Stimulated activated CD4-positive, alpha-beta T cell treated with anti-CD3 and anti-CD28 coated beads, Interleukin-12 subunit alpha, Interleukin-12 subunit beta, amount 100 ng/mL, for 48 hours (primary cell): ENCODE data around the gene ZSCAN26.
"Not testable (repeated sequence)": the region's sequence is repeated elsewhere in the genome, so short reads cannot be mapped to it uniquely, and the experiment has no call there.

ENCODE experiments used
- DNase-seq, 3 donors: peaks; one replicate each; pipeline ENCODE4 v3.0.0-alpha.2; 2020; ENCODE audit warnings: low read depth in 2 of 3, low spot score in 1 of 3

ZSCAN26 gene

DNA sequence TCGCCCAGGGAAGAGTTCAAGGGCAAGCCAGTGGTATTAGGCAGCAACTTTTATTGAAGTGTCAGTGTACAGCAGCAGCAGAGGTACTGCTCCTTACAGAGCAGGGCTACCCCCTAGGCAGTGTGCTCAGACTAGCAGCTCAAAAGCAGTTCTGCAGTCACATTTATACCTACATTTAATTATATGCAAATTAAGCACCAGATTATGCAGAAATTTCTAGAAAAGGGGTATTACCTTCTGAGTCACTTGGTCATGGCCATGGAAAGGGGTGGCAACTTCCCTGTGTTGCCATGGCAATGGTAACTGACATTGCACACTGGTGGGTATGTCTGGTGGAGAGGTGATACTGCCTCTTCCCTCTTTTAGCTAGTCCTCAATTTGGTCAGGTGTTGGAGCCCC, 12.8 kb upstream of the ZSCAN26 start:
- no peak for DNase-seq

DNA sequence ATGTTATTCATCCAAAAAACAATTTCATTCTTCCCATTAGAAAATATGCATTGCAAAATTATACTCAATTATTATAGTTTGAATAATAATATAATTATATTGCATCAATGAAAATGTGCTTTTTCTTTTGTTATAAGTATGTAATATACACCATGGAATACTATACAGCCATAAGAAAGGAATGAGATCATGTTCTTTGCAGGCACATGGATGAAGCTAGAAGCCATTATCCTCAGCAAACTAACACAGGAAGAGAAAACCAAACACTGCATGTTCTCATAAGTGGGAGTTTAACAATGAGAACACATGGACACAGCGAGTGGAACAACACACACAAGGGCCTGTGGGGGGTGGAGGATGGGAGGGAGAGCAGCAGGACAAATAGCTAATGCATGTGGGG, 9.9 kb upstream of the ZSCAN26 start:
- no peak for DNase-seq

DNA sequence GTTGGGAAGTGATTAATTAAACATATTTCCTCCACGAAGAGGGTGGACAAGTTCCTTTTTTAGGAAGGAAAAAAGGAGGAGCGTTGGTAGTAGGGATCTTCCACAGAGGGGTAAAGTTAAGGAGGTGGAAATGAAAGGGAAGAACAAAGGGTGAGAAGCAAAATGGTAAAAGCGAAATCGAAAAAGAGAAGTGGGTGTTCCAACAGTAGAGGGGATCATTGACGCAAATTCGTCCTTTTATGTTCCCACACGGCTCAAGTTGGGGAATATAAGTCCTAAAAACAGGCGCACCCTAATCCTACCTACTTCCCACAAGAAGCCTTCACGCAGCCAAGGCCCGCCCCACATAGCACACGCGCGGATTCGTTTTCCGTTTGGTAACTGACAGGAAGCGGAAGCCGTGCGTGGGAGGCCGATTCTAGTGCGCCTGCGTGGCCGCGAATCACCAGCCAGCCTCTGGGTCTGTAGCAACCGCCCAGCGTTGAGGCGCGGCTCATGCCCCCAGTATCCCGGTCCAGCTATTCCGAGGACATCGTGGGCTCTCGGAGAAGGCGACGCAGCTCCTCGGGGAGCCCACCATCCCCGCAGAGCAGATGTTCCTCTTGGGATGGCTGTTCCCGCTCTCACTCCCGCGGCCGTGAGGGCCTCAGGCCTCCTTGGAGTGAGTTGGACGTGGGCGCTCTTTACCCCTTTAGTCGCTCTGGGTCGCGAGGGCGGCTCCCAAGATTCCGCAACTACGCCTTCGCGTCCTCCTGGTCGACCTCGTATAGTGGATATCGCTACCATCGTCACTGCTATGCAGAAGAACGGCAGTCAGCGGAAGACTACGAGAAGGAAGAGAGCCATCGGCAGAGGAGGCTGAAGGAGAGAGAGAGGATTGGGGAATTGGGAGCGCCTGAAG, 7.8 kb upstream of the ZSCAN26 start, which contains the start of gene NKAPL:
NKAPL (plus strand) TSS at position 421 of the 901 bp plus-strand sequence; CDS start at position 496, 75 bp downstream.
- DNase-seq: peak; percentile 42 to 62 (median 48)

DNA sequence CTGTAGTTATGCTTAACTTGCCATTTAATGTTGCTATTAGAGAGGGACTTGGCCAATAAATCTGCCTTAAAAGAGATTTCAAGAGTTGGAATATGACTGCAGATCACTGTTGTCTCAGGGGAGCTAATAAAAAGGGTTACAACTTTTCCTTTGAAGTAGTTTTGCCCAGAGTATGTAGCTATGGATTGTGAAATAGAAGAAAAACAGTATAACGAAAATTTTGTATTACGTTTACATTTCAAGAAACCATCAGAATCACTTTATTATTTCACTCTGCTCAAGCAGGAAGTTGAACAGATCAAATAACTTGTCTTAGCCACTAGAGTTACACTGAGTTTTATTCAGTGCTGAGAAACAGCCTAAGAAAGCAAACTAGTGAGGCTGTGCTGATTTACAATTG, 3.0 kb upstream of the ZSCAN26 start:
- no peak for DNase-seq

DNA sequence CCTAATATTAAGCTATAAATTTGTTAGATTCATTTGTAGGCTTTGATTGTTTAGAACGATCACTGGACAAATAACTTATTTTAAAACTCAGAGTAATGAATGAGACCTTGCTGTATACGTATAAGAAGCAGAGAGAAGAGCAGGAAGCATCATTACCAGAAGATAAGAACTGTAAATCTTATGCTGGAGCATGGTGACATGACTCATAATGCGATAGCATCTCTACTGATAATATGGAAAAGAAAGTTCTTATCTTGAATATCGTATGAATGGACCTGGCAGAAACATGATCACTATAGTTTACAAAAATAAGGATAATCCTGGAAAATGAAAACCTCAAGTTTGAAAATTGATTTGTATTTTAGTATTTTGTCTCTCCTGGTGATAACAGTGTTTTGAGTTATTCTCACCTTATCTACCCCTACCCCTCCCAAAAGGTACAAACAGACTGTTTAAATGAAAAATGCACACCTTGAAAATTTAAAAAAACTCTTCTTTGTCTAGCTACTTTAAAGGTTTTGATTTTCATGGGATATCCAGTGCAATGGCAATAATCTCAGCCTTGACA, 2.0 kb upstream of the ZSCAN26 start:
- DNase-seq: no peak

DNA sequence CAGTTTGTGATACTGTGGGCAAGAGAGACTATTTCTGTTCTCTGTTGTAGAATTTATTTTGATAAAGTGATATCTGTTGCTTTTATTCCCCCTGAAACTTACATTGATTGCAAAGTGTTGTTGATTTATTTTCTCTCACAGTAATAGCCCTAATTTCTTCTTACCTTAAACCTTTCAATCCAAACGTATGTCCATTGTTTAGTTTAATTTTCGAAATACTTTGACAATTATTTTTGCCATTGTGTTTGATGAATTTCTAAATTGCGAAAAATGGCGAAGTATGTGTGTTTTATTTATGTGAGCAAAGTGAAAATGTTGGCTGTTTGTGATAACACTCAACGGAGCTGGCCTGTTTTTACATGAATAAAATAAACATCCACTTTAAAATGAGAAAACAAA, 381 bp upstream of the ZSCAN26 start:
- no peak for DNase-seq

DNA sequence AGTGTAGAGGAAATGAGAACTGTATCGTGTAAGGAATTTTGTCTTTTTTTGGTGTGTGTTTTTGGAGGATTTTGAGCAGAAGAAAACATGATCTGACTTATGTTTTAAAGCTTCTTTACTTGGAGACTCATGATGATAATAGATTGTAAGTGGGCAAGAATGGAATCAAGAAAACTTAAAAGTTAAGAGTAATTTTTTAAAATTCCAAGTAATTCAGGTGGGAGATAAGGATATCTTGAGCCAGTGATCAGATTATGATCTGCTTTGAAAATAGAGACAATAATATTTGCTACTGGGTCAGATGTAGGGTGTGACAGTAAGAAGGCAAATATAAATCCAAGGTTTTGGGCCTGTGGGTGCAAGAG, 734 bp downstream of the ZSCAN26 start:
- no peak for DNase-seq

DNA sequence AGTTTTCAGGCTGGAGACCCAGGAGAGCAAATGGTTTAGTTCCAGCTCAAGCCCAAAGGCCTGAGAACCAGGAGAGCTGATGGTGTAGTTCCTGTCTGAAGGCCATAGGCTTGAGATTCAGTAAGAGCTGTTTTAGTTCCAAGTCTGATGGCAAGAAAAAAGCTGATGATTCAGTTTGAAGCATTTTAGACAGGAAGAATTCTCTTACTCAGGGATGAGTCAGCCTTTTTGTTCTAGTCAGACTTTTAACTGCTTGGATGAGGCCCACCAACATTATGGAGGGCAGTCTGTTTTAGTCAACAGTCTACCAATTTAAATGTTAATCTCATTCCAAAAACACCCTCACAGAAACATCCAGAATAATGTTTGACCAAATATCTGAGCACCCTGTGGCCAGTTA, 2.5 kb downstream of the ZSCAN26 start:
- no peak for DNase-seq

DNA sequence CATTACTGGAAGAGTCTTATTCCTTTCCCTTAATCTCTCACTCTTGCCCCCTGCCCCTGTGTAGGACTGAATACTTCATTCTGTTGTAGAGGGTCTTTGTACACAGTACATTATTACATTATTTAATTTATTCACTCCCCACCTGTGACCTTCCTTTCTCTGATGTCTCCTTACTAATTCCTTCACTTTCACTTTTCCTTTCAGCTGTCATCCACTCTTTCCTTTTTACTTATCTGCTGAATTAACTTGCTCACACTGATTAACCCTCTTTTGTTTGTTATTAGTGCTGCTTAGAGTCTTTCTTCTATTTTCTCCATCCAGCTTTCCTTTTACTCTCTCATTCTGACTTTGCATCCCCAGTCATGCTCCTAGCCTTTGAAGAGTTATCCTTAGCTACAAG, 7.9 kb downstream of the ZSCAN26 start:
- DNase-seq: no peak

DNA sequence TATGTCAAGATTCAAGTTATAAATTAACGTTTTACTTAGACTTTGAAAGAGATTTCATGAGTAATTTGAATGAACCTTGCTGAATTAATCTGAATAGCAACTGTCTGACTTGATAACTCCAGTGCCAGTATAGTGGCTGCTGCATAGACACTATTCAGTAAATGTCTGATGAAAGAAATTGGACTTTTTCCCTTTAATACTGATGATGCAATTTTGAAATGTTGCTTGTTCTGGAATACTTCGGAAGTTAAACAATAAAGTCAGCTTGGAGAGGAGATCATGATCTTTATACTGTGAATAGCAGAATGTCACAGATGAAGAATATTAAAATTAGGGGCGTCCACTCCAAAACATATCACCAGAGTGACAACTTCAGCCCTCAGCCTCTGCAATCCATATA, 10.8 kb downstream of the ZSCAN26 start:
- DNase-seq: no peak

DNA sequence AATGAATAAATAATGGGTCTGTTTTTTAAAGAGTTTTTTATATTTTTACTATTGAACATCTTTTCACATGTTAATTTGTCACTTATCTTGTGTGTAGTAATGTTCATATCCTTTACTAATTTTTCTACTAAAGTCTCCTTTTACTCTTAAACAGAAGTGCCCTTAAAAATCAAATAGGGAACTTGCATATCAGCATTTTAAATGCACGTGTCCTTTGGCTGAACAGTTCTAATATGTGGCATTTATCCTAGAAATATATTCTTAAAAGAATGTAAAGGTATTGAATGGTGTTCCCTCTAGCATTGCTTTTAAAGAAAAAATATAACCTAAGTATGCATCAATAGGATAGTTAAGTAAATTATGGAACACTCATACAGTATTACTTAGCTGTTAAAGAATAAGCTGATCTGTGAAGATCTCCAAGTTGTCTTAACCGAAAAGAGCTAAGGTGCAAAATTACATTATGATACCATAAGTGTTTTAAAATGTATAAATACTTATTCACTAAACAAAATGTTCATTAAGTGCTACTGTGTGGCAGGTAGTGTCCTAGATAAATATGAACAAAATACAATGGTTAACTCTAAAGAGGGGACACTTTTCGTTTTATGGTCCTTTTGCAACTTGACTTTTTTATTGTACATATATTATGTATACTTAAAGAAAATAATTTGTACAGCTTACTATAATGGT, 13.8 kb downstream of the ZSCAN26 start:
- no peak for DNase-seq

DNA sequence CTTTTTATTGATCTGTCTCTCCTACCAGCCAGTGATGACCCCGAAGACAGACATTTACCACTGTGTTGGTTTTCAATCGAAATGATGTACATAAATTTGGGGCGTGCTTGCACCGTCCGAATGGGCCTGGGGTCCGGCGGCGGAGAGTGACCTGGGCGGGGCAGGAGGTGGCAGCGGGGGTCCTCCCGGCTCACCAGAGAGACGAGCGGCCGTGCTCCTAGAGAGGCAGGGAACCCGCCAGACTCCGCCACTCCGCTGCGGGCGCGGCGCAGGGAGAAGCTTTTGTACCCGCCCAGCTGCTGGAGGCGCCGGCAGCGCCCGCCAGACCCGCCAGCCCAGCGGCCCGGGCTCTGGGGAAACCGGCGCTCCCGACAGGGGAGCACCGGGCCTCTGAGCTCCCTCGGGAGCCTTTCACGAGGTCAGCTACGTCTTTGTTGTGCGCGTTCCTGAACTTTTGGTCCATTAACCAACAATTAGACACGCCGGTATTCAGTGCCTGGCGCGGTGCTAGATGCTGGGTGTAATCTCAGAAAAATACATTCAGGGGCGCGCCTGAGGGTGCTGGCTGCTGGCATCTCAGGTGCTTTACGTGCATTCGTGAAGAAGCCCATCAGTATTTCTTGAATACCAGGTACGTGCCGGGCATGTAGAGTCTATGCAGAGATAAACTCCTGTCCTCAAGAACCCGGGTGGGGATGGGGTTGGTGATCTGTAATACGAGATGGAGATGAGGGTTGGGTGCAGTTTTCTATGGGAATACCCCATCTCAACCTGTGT, 14.5 kb downstream of the ZSCAN26 start, which contains the start of gene PGBD1:
PGBD1 (plus strand) TSS at position 285 of the 777 bp plus-strand sequence. CDS start 2,242 bp downstream, outside the sequence.
- DNase-seq: peak in 2 of 3 donors; percentile 32 to 54

DNA sequence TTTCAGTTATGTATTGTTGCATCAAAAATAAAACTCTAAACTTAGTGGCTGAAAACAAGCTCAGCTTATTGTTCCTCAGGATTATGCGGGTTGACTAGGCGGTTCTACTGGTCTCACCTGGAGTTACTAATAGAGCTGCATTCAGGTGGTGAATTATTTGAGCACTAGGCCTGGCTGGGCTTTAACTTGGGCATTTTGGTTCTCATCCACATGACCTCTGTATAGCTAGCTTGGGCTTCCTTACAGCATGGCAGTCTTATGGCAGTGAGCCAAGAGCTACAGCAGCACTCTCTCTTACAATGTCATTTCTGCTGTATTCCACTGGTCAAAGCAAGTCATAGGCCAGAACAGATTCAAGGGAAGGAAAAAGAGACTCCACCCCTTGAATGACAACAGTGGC, 16.0 kb downstream of the ZSCAN26 start:
- no peak for DNase-seq

DNA sequence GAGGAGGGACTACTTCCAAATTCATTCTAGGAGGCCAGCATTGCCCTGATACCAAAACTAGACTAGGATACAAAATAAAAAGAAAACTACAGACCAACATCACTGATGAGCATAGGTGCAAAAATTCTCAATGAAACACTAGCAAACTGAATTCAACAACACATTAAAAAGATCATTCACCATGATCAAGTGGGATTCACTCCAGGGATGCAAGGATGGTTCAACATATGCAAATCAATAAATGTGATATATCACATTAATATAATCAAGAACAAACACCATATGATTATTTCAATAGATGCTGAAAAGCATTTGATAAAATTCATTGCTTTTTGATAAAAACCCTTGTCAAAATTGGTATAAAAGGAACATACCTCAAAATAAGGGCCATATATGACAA, 24.6 kb downstream of the ZSCAN26 start:
- DNase-seq: no peak

DNA sequence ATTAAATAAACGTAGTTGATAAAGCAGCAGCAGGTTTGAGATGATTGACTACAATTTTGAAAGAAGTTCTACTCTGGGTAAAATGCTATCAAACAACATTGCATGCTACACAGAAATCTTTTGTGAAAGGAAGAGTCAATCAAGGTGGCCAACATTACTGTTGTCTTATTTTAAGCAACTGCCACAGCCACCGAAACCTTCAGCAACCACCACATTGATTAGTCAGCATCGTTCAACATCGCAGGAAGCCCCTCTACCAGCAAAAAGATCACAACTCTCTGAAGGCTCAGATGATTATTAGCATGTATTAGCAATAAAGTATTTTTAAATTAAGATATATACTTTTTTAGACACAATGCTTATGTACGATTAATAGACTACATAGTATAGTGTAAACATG, 28.4 kb downstream of the ZSCAN26 start:
- no peak for DNase-seq

DNA sequence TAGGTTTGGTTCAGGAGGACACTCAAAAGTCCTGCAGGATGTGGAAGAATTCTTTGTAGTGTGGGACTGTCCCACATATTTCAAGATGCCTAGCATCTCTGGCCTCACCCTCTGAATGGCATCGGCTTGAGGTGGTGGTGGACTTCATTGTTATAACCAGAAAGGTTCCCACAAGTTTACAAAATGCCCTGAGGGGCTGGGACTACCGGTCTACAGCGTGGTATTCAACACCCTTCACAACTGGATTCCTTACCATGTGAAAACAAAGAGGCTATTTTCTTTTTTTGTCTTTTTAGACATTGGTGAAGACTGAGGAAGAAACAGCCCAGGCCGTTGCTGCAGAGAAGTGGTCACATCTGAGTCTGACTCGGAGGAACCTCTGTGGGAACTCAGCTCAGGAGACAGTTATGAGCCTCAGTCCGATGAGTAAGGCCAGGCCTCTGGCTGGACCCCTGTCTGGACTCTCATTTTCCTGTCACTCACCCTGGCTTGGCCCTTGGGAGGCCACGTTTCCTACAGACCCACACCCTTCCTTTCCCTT, 29.6 kb downstream of the ZSCAN26 start:
- DNase-seq: no peak

DNA sequence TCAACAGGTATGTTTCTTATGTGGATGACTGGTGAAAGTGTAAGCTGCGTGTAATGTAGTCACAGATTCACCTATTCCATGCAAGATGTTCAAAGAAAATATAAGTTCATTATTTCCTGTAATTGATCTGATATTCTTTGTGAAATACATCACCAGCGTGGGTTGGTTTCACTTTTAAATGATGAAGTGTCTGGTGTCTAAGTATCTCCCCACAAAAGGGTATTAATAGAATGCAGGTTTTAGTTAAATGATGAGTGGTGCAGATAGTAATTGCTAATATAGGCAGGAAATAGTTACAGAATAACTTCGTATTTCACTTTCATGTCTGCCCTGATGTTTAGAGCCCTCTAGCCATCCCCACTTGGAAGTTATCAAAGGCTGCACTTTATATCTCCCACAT, 36.6 kb downstream of the ZSCAN26 start:
- no peak for DNase-seq

DNA sequence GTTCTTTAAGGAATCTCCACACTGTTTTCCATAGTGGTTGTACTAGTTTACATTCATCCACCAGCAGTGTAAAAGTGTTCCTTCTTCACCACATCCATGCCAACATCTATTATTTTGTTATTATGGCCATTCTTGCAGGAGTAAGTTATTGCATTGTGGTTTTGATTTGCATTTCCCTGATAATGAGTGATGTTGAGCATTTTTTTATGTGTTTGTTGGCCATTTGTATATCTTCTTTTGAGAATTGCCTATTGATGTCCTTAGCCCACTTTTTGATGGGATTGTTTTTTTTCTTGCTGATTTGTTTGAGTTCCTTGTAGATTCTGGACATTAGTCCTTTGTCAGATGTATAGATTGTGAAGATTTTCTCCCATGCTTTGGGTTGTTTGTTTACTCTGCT, 39.4 kb downstream of the ZSCAN26 start:
- DNase-seq: not testable (repeated sequence)

DNA sequence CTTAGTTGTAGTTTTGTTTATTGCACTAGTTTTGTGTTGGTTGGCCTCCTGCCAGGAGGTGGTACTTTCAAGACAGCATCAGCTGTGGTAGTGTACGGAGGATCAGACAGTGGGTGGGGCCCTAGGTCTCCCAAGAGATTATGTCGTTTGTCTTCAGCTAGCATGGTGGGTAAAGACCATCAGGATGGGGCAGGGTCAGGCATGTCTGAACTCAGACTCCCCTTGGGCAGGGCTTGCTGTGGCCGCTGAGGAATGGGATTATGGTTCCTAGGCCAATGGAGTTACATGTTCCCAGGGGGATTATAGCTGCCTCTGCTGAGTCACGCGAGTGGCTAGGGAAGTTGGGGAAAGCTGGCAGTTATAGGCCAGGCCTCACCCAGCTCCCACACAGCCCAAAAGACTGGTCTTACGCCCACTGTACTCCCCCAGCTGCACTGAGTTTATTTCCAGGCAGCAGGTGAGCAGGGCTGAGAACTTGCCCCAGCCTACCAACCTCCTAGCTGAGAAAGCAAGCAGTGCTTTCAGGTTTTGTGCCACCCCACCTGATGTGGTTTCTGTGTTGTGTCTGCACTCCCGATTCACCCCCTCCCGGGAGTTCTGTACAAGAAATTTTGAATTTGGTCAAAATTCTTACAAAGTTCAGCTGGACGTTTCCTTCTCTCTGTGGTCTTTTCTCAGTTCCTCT, 44.3 kb downstream of the ZSCAN26 start:
- no peak for DNase-seq

DNA sequence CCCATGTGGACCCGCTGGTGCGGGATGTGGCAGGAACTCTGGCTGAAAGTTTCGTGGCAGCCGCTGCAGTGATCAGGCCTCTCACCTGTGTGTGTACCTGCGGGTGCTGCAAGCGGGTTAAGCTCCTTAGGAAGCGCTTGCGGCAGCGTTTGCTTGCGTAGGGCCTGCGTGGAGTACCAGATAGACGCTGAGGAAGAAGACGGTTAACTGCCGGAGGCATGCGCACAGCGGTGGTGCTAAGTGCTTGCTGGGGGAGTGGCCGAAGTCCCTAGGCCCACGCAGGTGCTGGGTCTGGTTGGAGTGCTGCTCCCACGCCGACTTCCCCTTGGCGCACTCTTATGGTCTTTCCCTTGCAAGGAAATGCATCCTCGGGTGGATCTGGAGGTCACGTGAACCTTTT, 46.0 kb downstream of the ZSCAN26 start:
- DNase-seq: no peak
